ENCODE results near the gene SAMD14.

SAMD14 gene

GRCh38 chr17:50090071-50090470, 39.9 kb downstream of the SAMD14 start (continued):
- TF ChIP-seq CREB5 (CRISPR knock-in tag; IDR thresholded peaks at IDR 0.05; ENCODE audit: low read depth) (no peak), OSR1 (CRISPR knock-in tag; IDR thresholded peaks at IDR 0.05) (no peak)

- no peak for ATAC-seq
- TF ChIP-seq CREB5 (CRISPR knock-in tag; IDR thresholded peaks at IDR 0.05; ENCODE audit: low read depth) = no peak
- TF ChIP-seq BACH2 (CRISPR knock-in tag; IDR thresholded peaks at IDR 0.05; ENCODE audit: borderline replicate concordance) = no peak
- no peak for TF ChIP-seq ZNF8 (CRISPR knock-in tag; IDR thresholded peaks at IDR 0.05)
- no peak for TF ChIP-seq RARB (CRISPR knock-in tag; IDR thresholded peaks at IDR 0.05)
- TF ChIP-seq POU6F1 (CRISPR knock-in tag; IDR thresholded peaks at IDR 0.05; ENCODE audit: borderline replicate concordance, low read depth) = no peak
- TF ChIP-seq ARNTL (CRISPR knock-in tag; IDR thresholded peaks at IDR 0.05; ENCODE audit: borderline replicate concordance, low read depth) = no peak
- TF ChIP-seq CSDC2 (CRISPR knock-in tag; IDR thresholded peaks at IDR 0.05) = no peak
- no peak for TF ChIP-seq ESRRG (CRISPR knock-in tag; IDR thresholded peaks at IDR 0.05)
- no peak for TF ChIP-seq ISL1 (CRISPR knock-in tag; IDR thresholded peaks at IDR 0.05)
- no peak for TF ChIP-seq OSR1 (CRISPR knock-in tag; IDR thresholded peaks at IDR 0.05)
- no peak for TF ChIP-seq GLIS3 (CRISPR knock-in tag; IDR thresholded peaks at IDR 0.05)
Measured at GRCh38 chr17:50088952-50089825, 40.8 kb downstream of the SAMD14 start.

- TF ChIP-seq ZFP3 (CRISPR knock-in tag; IDR thresholded peaks at IDR 0.05) (no peak), GLIS3 (CRISPR knock-in tag; IDR thresholded peaks at IDR 0.05) (no peak), ESRRG (CRISPR knock-in tag; IDR thresholded peaks at IDR 0.05) (no peak), TOX (CRISPR knock-in tag; IDR thresholded peaks at IDR 0.05; ENCODE audit: borderline replicate concordance) (no peak), ARNTL (CRISPR knock-in tag; IDR thresholded peaks at IDR 0.05; ENCODE audit: borderline replicate concordance, low read depth) (no peak), CSDC2 (CRISPR knock-in tag; IDR thresholded peaks at IDR 0.05) (no peak), ZC3H10 (CRISPR knock-in tag; IDR thresholded peaks at IDR 0.05) (no peak), POU6F1 (CRISPR knock-in tag; IDR thresholded peaks at IDR 0.05; ENCODE audit: borderline replicate concordance, low read depth) (no peak), RARB (CRISPR knock-in tag; IDR thresholded peaks at IDR 0.05) (no peak), CSRNP3 (CRISPR knock-in tag; IDR thresholded peaks at IDR 0.05) (no peak), ZFP30 (CRISPR knock-in tag; IDR thresholded peaks at IDR 0.05) (no peak), CREB5 (CRISPR knock-in tag; IDR thresholded peaks at IDR 0.05; ENCODE audit: low read depth) (no peak), TSHZ2 (CRISPR knock-in tag; IDR thresholded peaks at IDR 0.05) (no peak), SNAI2 (CRISPR knock-in tag; IDR thresholded peaks at IDR 0.05) (no peak), ISL1 (CRISPR knock-in tag; IDR thresholded peaks at IDR 0.05) (no peak), TCF4 (CRISPR knock-in tag; IDR thresholded peaks at IDR 0.05; ENCODE audit: borderline replicate concordance) (no peak), ZNF70 (CRISPR knock-in tag; IDR thresholded peaks at IDR 0.05) (no peak), ZNF565 (CRISPR knock-in tag; conservative IDR thresholded peaks at IDR 0.05; ENCODE audit: low read depth) (no peak)
- no peak for ATAC-seq
Measured at GRCh38 chr17:50087912-50088405, 42.0 kb downstream of the SAMD14 start.
